GM23248 (cell line): ENCODE results near the gene MRTFA.
"Not testable (repeated sequence)": the region's sequence is repeated elsewhere in the genome, so short reads cannot be mapped to it uniquely, and the experiment has no call there.

Source experiments
- EZH2 ChIP-seq: fragments of 200-600 bp; sonication (generic); IDR thresholded peaks from 2 replicates; pipeline ENCODE4 v1.6.1; 2018; ENCODE audit warnings: antibody characterized with exemption, mild to moderate bottlenecking; ENCODE audit not compliant: insufficient read depth, poor library complexity, severe bottlenecking
- EZH2phosphoT487 ChIP-seq: fragments of 200-600 bp; sonication (generic); IDR thresholded peaks from 2 replicates; pipeline ENCODE4 v1.6.1; 2018; ENCODE audit warnings: antibody characterized with exemption, moderate library complexity, mild to moderate bottlenecking, low read depth; ENCODE audit not compliant: insufficient read depth

- TF ChIP-seq EZH2, EZH2phosphoT487: not testable (repeated sequence)
Observed at GRCh38 chr22:40530391-40530790, 106.1 kb downstream of the MRTFA start.
